ENCODE data around the gene URB1. TPM values are rescaled to one million over a fixed set of nuclear protein-coding genes. Genes with fewer than 3 reads are reported as not detected.

Gene URB1
- total and polyA plus RNA-seq, 2 donors (not counting 3 experiments of a cell fraction or from before 2014, with no cell fraction given) = 8.0 to 27.3 TPM

GRCh38 chr21:32426592-32427051 lies 33.8 kb upstream of the URB1 start:
- CTCF ChIA-PET = interaction anchor here (0.9 to 1.5 kb wide), 7 partner anchors 12 to 175 kb away, joined by 3 to 9 read pairs (median 4); no protein-coding TSS in a partner anchor
- H3K9ac ChIP-seq (replicated peaks; ENCODE audit: extremely low read depth, insufficient read depth, low read length) = peak overlapping the region; percentile 25

GRCh38 chr21:32426066-32426465 lies 33.3 kb upstream of the URB1 start:
- POLR2A ChIA-PET = interaction anchor here (0.6 to 0.7 kb wide), 2 partner anchors 8 to 31 kb away, joined by 3 read pairs; no protein-coding TSS in a partner anchor
- DNase-seq (ENCODE audit: low read depth, low spot score) (no peak), FAIRE-seq (no peak)
- peaks cover 69% of the 10 kb centered on the region for H3K79me2 ChIP-seq (ENCODE audit: control insufficient read depth, insufficient read depth, low read length)
- H2AFZ ChIP-seq (ENCODE audit: low read depth, low read length) = peak overlapping the region; percentile 45
- no peaks in the 10 kb centered on the region for H3K9me3 ChIP-seq (replicated peaks; ENCODE audit: control insufficient read depth, insufficient read depth, low read length)
- H3K36me3 ChIP-seq (ENCODE audit: control insufficient read depth in 2 of 2, extremely low read depth in 1 of 2, insufficient read depth in 2 of 2, low read length in 2 of 2) = no peaks in the 10 kb centered on the region
- H4K20me1 ChIP-seq (replicated peaks; ENCODE audit: control insufficient read depth, extremely low read depth, insufficient read depth, low read length) = no peaks in the 10 kb centered on the region
- no peaks in the 10 kb centered on the region for H3K9me1 ChIP-seq (replicated peaks; ENCODE audit: control insufficient read depth, extremely low read depth, insufficient read depth, low read length)
- BruUV-seq (replicated peaks) = no TSS peak
- CTCF ChIA-PET = interaction anchor here (0.9 to 1.5 kb wide), 8 partner anchors 11 to 175 kb away, joined by 3 to 9 read pairs (median 4); no protein-coding TSS in a partner anchor
- no peaks in the 10 kb centered on the region for H3K27me3 ChIP-seq (ENCODE audit: control insufficient read depth in 2 of 2, insufficient read depth in 2 of 2, low read length in 2 of 2)
- TF ChIP-seq MAX (IDR thresholded peaks at IDR 0.05; ENCODE audit: insufficient read depth, insufficient read length) (no peak), JUN (IDR thresholded peaks at IDR 0.05; ENCODE audit: borderline replicate concordance, insufficient read depth, insufficient read length, low read depth) (no peak), CTCF (IDR thresholded peaks at IDR 0.05; ENCODE audit: extremely low read depth in 1 of 2, insufficient read depth in 1 of 2, low read depth in 1 of 2, low read length in 2 of 2) (no peak), POLR2A (IDR thresholded peaks at IDR 0.05; ENCODE audit: low read depth, low read length) (no peak), GATA2 (IDR thresholded peaks at IDR 0.05; ENCODE audit: insufficient read depth, insufficient read length, low read depth, low read length) (no peak), POLR2AphosphoS5 (IDR thresholded peaks at IDR 0.05; ENCODE audit: insufficient read depth, low read depth, low read length) (no peak), MYC (IDR thresholded peaks at IDR 0.05; ENCODE audit: low read depth, low read length) (no peak), FOS (IDR thresholded peaks at IDR 0.05; ENCODE audit: borderline replicate concordance, insufficient read depth, low read length) (no peak), EZH2 (IDR thresholded peaks at IDR 0.05; ENCODE audit: borderline replicate concordance, low read depth, low read length, severe bottlenecking) (no peak)
- peak overlapping the region; percentile 62 for H3K4me2 ChIP-seq (ENCODE audit: insufficient read depth, low read length)
- H3K9ac ChIP-seq (replicated peaks; ENCODE audit: extremely low read depth, insufficient read depth, low read length) = peak overlapping the region; percentile 25
- H3K27ac ChIP-seq (ENCODE audit: insufficient read depth, low read depth, low read length) = peak overlapping the region; percentile 68
- H3K4me3 ChIP-seq (replicated peaks in 1 of 3; ENCODE audit: insufficient read depth in 1 of 3, low read depth in 1 of 3, low read length in 3 of 3) = no peak overlapping the region
- H3K4me1 ChIP-seq (ENCODE audit: control insufficient read depth, extremely low read depth, insufficient read depth, low read length) = peaks cover 34% of the 10 kb centered on the region
- dilution Hi-C loops (cut with MboI; ENCODE audit: extremely low pct_ligation_motif_present, low sequenced_read_pairs) = no loop called here
- intact Hi-C loops (cut with micrococcal nuclease) = loop anchor here (1.0 to 5.0 kb wide), 2 partner anchors 33 to 71 kb away; partner anchors contain the start of gene URB1

More at GRCh38 chr21:32426592-32427051, 33.8 kb upstream of the URB1 start:
- H3K36me3 ChIP-seq (ENCODE audit: control insufficient read depth in 2 of 2, extremely low read depth in 1 of 2, insufficient read depth in 2 of 2, low read length in 2 of 2) = no peaks in the 10 kb centered on the region
- no peak overlapping the region for H3K4me3 ChIP-seq (replicated peaks in 1 of 3; ENCODE audit: insufficient read depth in 1 of 3, low read depth in 1 of 3, low read length in 3 of 3)
- peak overlapping the region; percentile 68 for H3K27ac ChIP-seq (ENCODE audit: insufficient read depth, low read depth, low read length)
- DNase-seq (ENCODE audit: low read depth, low spot score) (peak; percentile 73), FAIRE-seq (peak; percentile 82)
- H3K4me2 ChIP-seq (ENCODE audit: insufficient read depth, low read length) = peak overlapping the region; percentile 62
- H3K27me3 ChIP-seq (ENCODE audit: control insufficient read depth in 2 of 2, insufficient read depth in 2 of 2, low read length in 2 of 2) = no peaks in the 10 kb centered on the region
- dilution Hi-C loops (cut with MboI; ENCODE audit: extremely low pct_ligation_motif_present, low sequenced_read_pairs) = no loop called here
- TF ChIP-seq MAX (IDR thresholded peaks at IDR 0.05; ENCODE audit: insufficient read depth, insufficient read length) = no peak
- TF ChIP-seq MYC (IDR thresholded peaks at IDR 0.05; ENCODE audit: low read depth, low read length) = no peak
- TF ChIP-seq JUN (IDR thresholded peaks at IDR 0.05; ENCODE audit: borderline replicate concordance, insufficient read depth, insufficient read length, low read depth) = peak; percentile 30
- TF ChIP-seq FOS (IDR thresholded peaks at IDR 0.05; ENCODE audit: borderline replicate concordance, insufficient read depth, low read length) = peak; percentile 14
- H4K20me1 ChIP-seq (replicated peaks; ENCODE audit: control insufficient read depth, extremely low read depth, insufficient read depth, low read length) = no peaks in the 10 kb centered on the region
- no peaks in the 10 kb centered on the region for H3K9me1 ChIP-seq (replicated peaks; ENCODE audit: control insufficient read depth, extremely low read depth, insufficient read depth, low read length)
- intact Hi-C loops (cut with micrococcal nuclease) = loop anchor here (1.0 to 5.0 kb wide), 2 partner anchors 33 to 71 kb away; partner anchors contain the start of gene URB1
- POLR2A ChIA-PET = interaction anchor here (0.6 kb wide), 2 partner anchors 30 to 89 kb away, joined by 3 read pairs; no protein-coding TSS in a partner anchor
- BruUV-seq (replicated peaks) = no TSS peak
- no peaks in the 10 kb centered on the region for H3K9me3 ChIP-seq (replicated peaks; ENCODE audit: control insufficient read depth, insufficient read depth, low read length)
- peaks cover 68% of the 10 kb centered on the region for H3K79me2 ChIP-seq (ENCODE audit: control insufficient read depth, insufficient read depth, low read length)
- peak overlapping the region; percentile 45 for H2AFZ ChIP-seq (ENCODE audit: low read depth, low read length)
- peaks cover 34% of the 10 kb centered on the region for H3K4me1 ChIP-seq (ENCODE audit: control insufficient read depth, extremely low read depth, insufficient read depth, low read length)

Measured in endothelial cell of umbilical vein (primary cell).